ENCODE results near the gene DHX57. TPM values are rescaled to one million over a fixed set of nuclear protein-coding genes. Genes with fewer than 3 reads are reported as not detected.
"Not testable (repeated sequence)": the region's sequence is repeated elsewhere in the genome, so short reads cannot be mapped to it uniquely, and the experiment has no call there.

DHX57 gene
- total RNA-seq, 1 donor from 2014 or later = 33.9 TPM

GRCh38 chr2:38794235-38794946 lies 81.3 kb downstream of the DHX57 start:
- no peak overlapping the region for H3K4me2 ChIP-seq
- H3K27me3 Mint-ChIP-seq (ENCODE audit: insufficient read depth, low read depth) = peaks cover 2% of the 10 kb centered on the region
- H3K27ac ChIP-seq = no peak overlapping the region
- no peak for TF ChIP-seq EZH2phosphoT487 (IDR thresholded peaks at IDR 0.05)
- TF ChIP-seq EZH2 (IDR thresholded peaks at IDR 0.05) = no peak
- peak overlapping the region; percentile 77 for H3K27ac Mint-ChIP-seq
- H3K36me3 Mint-ChIP-seq = peaks cover 4% of the 10 kb centered on the region
- H3K9me3 ChIP-seq (ENCODE audit: low read depth) = no peaks in the 10 kb centered on the region
- H3K4me3 Mint-ChIP-seq = no peak overlapping the region
- H3K9ac ChIP-seq = no peak overlapping the region
- H4K20me1 ChIP-seq (ENCODE audit: low read depth) = no peaks in the 10 kb centered on the region
- no peaks in the 10 kb centered on the region for H3K9me3 Mint-ChIP-seq
- no peaks in the 10 kb centered on the region for H3K27me3 ChIP-seq
- H3F3A ChIP-seq (ENCODE audit: low read depth) = no peaks in the 10 kb centered on the region
- H3K79me2 ChIP-seq (ENCODE audit: low read depth) = no peaks in the 10 kb centered on the region
- peaks cover 17% of the 10 kb centered on the region for H3K4me1 Mint-ChIP-seq
- DNase-seq (ENCODE audit: low spot score) = no peak
- H2AFZ ChIP-seq (replicated peaks) = no peak overlapping the region
- H3K36me3 ChIP-seq = no peaks in the 10 kb centered on the region
- no peaks in the 10 kb centered on the region for H3K4me1 ChIP-seq
- H3K4me3 ChIP-seq = no peak overlapping the region

GRCh38 chr2:38793511-38793910 lies 82.2 kb downstream of the DHX57 start:
- H3K79me2 ChIP-seq (ENCODE audit: low read depth) = no peaks in the 10 kb centered on the region
- peaks cover 23% of the 10 kb centered on the region for H3K4me1 Mint-ChIP-seq
- peaks cover 2% of the 10 kb centered on the region for H3K4me1 ChIP-seq
- no peak overlapping the region for H2AFZ ChIP-seq (replicated peaks)
- H3K36me3 Mint-ChIP-seq = peaks cover 4% of the 10 kb centered on the region
- H3K4me3 Mint-ChIP-seq = no peak overlapping the region
- no peaks in the 10 kb centered on the region for H3K9me3 Mint-ChIP-seq
- H3K36me3 ChIP-seq = no peaks in the 10 kb centered on the region
- no peak overlapping the region for H3K9ac ChIP-seq
- no peak overlapping the region for H3K4me2 ChIP-seq
- H3K27ac ChIP-seq = no peak overlapping the region
- DNase-seq (ENCODE audit: low spot score) = no peak
- no peak for TF ChIP-seq EZH2phosphoT487 (IDR thresholded peaks at IDR 0.05)
- no peak for TF ChIP-seq CTCF (IDR thresholded peaks at IDR 0.05)
- TF ChIP-seq EZH2 (IDR thresholded peaks at IDR 0.05) = no peak
- H3K27ac Mint-ChIP-seq = peak overlapping the region; percentile 46
- no peaks in the 10 kb centered on the region for H3F3A ChIP-seq (ENCODE audit: low read depth)
- H3K27me3 ChIP-seq = no peaks in the 10 kb centered on the region
- no peaks in the 10 kb centered on the region for H3K9me3 ChIP-seq (ENCODE audit: low read depth)
- peaks cover 2% of the 10 kb centered on the region for H3K27me3 Mint-ChIP-seq (ENCODE audit: insufficient read depth, low read depth)
- no peak overlapping the region for H3K4me3 ChIP-seq
- no peaks in the 10 kb centered on the region for H4K20me1 ChIP-seq (ENCODE audit: low read depth)

- peaks cover 4% of the 10 kb centered on the region for H3K27me3 Mint-ChIP-seq (ENCODE audit: insufficient read depth, low read depth)
- no peaks in the 10 kb centered on the region for H3K27me3 ChIP-seq
- H3K4me3 Mint-ChIP-seq = no peak overlapping the region
- no peaks in the 10 kb centered on the region for H3K9me3 Mint-ChIP-seq
- no peak overlapping the region for H3K4me3 ChIP-seq
- no peak for DNase-seq (ENCODE audit: low spot score)
- H3F3A ChIP-seq (ENCODE audit: low read depth) = no peaks in the 10 kb centered on the region
- no peaks in the 10 kb centered on the region for H3K36me3 ChIP-seq
- no peak overlapping the region for H3K27ac ChIP-seq
- no peaks in the 10 kb centered on the region for H4K20me1 ChIP-seq (ENCODE audit: low read depth)
- TF ChIP-seq EZH2phosphoT487 (IDR thresholded peaks at IDR 0.05) (no peak), CTCF (IDR thresholded peaks at IDR 0.05) (no peak), EZH2 (IDR thresholded peaks at IDR 0.05) (no peak)
- H3K9ac ChIP-seq = no peak overlapping the region
- H2AFZ ChIP-seq (replicated peaks) = no peak overlapping the region
- no peak overlapping the region for H3K27ac Mint-ChIP-seq
- no peaks in the 10 kb centered on the region for H3K79me2 ChIP-seq (ENCODE audit: low read depth)
- peaks cover 4% of the 10 kb centered on the region for H3K36me3 Mint-ChIP-seq
- H3K4me1 Mint-ChIP-seq = peaks cover 25% of the 10 kb centered on the region
- no peaks in the 10 kb centered on the region for H3K9me3 ChIP-seq (ENCODE audit: low read depth)
- H3K4me1 ChIP-seq = peaks cover 4% of the 10 kb centered on the region
- no peak overlapping the region for H3K4me2 ChIP-seq
Measured at GRCh38 chr2:38792751-38793150, 83.0 kb downstream of the DHX57 start.

- H3K4me2 ChIP-seq; H3K27me3 Mint-ChIP-seq (ENCODE audit: insufficient read depth, low read depth); H3K27ac Mint-ChIP-seq; H3K27ac ChIP-seq; H3K79me2 ChIP-seq (ENCODE audit: low read depth); H3K36me3 ChIP-seq; H3K4me1 ChIP-seq; H3K4me3 ChIP-seq; H3K9me3 ChIP-seq (ENCODE audit: low read depth); H3K36me3 Mint-ChIP-seq; H3K9me3 Mint-ChIP-seq; H4K20me1 ChIP-seq (ENCODE audit: low read depth); H3K27me3 ChIP-seq; DNase-seq (ENCODE audit: low spot score); H2AFZ ChIP-seq (replicated peaks); H3K4me3 Mint-ChIP-seq; H3K9ac ChIP-seq; H3F3A ChIP-seq (ENCODE audit: low read depth): not testable (repeated sequence)
- H3K4me1 Mint-ChIP-seq = peaks cover 20% of the 10 kb centered on the region
Measured at GRCh38 chr2:38792321-38792720, 83.4 kb downstream of the DHX57 start.
